Loucy (cell line): ENCODE data around the gene HDC.

Experiments used
- EZH2phosphoT487 ChIP-seq: fragments of 200-600 bp; IDR thresholded peaks from 2 replicates; pipeline ENCODE4 v1.6.1; 2018; ENCODE audit warnings: antibody characterized with exemption, mild to moderate bottlenecking, moderate library complexity, borderline replicate concordance
- TF ChIP-seq, protein P1 (sequence below): fragments of 200-600 bp; sonication (generic); conservative IDR thresholded peaks from 2 replicates; pipeline ENCODE4 v1.5.1; 2014; ENCODE audit warnings: mild to moderate bottlenecking, antibody characterized with exemption, low read length

DNA sequence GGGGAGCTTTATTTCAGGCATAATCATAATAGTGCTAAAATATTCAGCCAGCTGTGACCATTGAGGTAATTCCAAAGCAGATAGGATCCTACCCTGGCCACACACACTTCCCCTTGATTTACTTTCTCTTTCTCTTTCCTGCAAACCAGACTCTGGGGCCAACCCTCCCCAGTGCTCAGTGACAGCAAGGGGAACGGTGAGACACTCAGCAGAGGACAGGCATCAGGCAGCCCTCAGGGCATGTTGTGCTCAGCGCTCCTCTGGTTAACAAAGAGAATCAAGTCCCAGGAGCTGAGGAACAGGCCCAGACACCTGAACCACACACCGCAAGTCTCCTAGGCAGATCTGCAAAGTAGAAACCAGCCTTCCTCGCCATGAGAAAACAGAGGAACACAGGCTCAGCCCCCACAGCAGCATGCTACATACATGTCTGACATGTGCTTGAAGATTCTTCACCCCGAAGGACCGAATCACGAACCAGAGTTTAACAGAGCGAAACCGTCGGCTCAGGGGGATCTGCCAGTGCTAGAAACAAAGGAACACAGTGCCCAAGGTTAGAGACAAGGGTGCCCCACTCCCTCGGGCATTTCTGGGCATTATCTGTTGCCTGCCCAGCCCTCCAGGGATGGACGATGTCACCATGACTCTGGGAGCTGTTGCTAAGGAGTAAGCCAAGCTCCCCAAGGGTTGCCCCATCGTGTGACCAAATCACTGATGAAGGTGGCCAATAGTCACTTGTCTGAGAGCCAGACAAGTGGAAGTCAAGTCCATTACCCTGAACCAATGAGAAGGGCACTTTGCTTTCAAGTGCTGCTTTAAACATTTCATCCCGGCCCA is 17.5 kb downstream of the HDC start:
- TF ChIP-seq, protein P1, sequence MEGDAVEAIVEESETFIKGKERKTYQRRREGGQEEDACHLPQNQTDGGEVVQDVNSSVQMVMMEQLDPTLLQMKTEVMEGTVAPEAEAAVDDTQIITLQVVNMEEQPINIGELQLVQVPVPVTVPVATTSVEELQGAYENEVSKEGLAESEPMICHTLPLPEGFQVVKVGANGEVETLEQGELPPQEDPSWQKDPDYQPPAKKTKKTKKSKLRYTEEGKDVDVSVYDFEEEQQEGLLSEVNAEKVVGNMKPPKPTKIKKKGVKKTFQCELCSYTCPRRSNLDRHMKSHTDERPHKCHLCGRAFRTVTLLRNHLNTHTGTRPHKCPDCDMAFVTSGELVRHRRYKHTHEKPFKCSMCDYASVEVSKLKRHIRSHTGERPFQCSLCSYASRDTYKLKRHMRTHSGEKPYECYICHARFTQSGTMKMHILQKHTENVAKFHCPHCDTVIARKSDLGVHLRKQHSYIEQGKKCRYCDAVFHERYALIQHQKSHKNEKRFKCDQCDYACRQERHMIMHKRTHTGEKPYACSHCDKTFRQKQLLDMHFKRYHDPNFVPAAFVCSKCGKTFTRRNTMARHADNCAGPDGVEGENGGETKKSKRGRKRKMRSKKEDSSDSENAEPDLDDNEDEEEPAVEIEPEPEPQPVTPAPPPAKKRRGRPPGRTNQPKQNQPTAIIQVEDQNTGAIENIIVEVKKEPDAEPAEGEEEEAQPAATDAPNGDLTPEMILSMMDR = no peak
- TF ChIP-seq EZH2phosphoT487 = no peak
